Naive B cell (primary cell): Measurements from ENCODE around the gene GPR39. TPM values are rescaled to one million over a fixed set of nuclear protein-coding genes. Genes with fewer than 3 reads are reported as not detected.

ENCODE experiments used
- ATAC-seq, 2 donors: fragments of 150-1000 bp; cut with Tn5 transposase; 2 replicates each; pipeline ENCODE4 v1.10.0; 2021; ENCODE audit warnings: low read depth in 2 of 2, mild to moderate bottlenecking in 2 of 2, moderate library complexity in 2 of 2
- DNase-seq: peaks from one replicate; pipeline ENCODE4 v3.0.0; 2022
- H3K27ac Mint-ChIP-seq, 6 donors: one replicate each; pipeline ENCODE4 v1.8.0; 2020 to 2022; ENCODE audit warnings: mild to moderate bottlenecking in 6 of 6, mixed read lengths in 6 of 6, moderate library complexity in 5 of 6, inconsistent platforms in 2 of 6
- H3K27me3 Mint-ChIP-seq, 3 donors: one replicate each; pipeline ENCODE4 v1.8.0; 2021 to 2022; ENCODE audit warnings: mixed read lengths in 3 of 3, mild to moderate bottlenecking in 1 of 3
- H3K36me3 Mint-ChIP-seq, 2 donors: one replicate each; pipeline ENCODE4 v1.8.0; 2020 to 2022; ENCODE audit warnings: mixed read lengths in 2 of 2, inconsistent platforms in 1 of 2, mild to moderate bottlenecking in 1 of 2
- H3K4me1 Mint-ChIP-seq, 3 donors: one replicate each; pipeline ENCODE4 v1.8.0; 2020 to 2022; ENCODE audit warnings: mixed read lengths in 3 of 3, inconsistent platforms in 1 of 3, mild to moderate bottlenecking in 1 of 3, moderate library complexity in 1 of 3
- H3K4me3 Mint-ChIP-seq, 8 donors: one replicate each; pipeline ENCODE4 v1.8.0; 2020 to 2022; ENCODE audit warnings: mild to moderate bottlenecking in 8 of 8, mixed read lengths in 8 of 8, moderate library complexity in 8 of 8, inconsistent platforms in 2 of 8
- H3K9me3 Mint-ChIP-seq, 7 donors: one replicate each; pipeline ENCODE4 v1.8.0; 2020 to 2022; ENCODE audit warnings: mixed read lengths in 7 of 7, mild to moderate bottlenecking in 5 of 7, inconsistent platforms in 2 of 7, moderate library complexity in 1 of 7
- polyA plus RNA-seq, 6 donors: library from polyadenylated mRNA; unstranded; fragments of 300-500 nt; fragmentation: Illumina TruSeq; gene quantifications; one replicate each; pipeline ENCODE4 v1.2.3, GENCODE V29; 2021; ENCODE audit warnings: low read depth in 6 of 6

Gene GPR39
- polyA plus RNA-seq, 6 donors from 2014 or later = not detected

DNA sequence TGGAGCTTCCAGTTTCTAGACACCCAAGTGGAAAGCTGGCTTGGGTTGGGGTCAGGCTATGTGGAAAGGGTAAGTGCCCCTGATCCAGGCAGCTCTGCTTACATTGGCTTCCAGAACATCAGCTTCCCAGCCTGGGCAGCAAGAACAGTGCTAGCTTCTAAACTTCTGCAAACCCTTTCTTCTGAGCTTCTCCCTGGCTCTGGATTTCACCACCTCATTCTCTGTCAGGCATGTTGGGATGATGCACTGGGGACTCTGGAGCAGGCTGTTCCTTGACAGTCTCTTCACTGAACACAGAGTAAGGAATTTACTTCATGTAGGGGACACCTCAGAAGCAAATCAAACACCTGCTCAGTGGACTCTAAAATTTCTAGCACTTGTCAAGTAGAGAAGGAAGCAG, 180.6 kb downstream of the GPR39 start:
- Mint-ChIP-seq H3K27me3 (peaks cover 0 to 10% (median 0%) of the 10 kb centered on the region in 3 donors), H3K9me3 (peaks cover 4 to 20% (median 7%) of the 10 kb centered on the region in 7 donors), H3K4me3 (no peak overlapping the region), H3K36me3 (peaks cover 0 to 8% of the 10 kb centered on the region in 2 donors), H3K27ac (no peak overlapping the region), H3K4me1 (no peaks in the 10 kb centered on the region)
- DNase-seq = no peak
- ATAC-seq = no peak

DNA sequence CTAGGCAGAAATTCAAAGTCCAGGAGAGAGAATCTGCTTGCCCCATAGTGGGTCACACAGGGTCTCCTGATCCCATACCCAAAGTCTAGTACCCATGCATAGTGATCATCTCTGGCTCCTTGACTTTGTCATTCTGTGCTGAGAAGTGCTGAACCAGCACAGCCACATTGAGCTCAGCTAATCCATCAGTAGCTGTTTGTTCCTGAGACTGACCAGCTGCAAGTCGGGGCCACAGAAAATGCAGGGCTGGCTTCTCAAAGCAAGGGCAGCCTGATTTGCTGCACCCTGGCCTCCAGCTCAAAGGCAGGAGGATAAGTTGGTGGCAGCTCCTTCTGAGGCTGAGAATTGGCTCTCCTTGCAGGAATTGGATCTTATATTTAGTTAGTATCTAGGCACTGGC, 181.2 kb downstream of the GPR39 start:
- Mint-ChIP-seq H3K4me3 (no peak overlapping the region), H3K36me3 (peaks cover 0 to 8% of the 10 kb centered on the region in 2 donors), H3K27me3 (peaks cover 0 to 10% (median 0%) of the 10 kb centered on the region in 3 donors), H3K27ac (no peak overlapping the region), H3K9me3 (peaks cover 3 to 20% (median 7%) of the 10 kb centered on the region in 7 donors), H3K4me1 (no peaks in the 10 kb centered on the region)
- ATAC-seq (no peak), DNase-seq (no peak)

DNA sequence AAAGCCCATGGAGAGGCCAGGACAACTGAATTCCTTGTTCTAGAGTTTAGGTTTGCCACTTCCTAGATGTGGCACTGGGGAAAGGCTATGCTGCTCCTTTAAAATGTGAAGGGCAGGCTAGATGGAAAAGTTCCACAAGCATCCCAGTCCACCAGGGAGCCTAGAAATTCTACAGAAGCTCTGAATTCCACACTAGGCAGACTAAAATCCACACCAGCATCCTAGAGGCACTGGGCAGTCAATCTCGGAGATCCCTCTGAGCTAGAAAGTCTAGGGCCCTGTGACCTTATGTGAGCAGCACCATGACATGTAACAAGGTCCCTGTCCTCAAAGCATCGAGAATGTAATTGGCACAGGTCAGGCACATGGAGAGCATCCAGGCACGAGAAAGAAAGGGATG, 181.9 kb downstream of the GPR39 start:
- Mint-ChIP-seq H3K9me3 (peaks cover 3 to 20% (median 7%) of the 10 kb centered on the region in 7 donors), H3K36me3 (peaks cover 0 to 8% of the 10 kb centered on the region in 2 donors), H3K4me3 (no peak overlapping the region), H3K4me1 (no peaks in the 10 kb centered on the region), H3K27ac (peak overlapping the region in 1 of 6 donors; percentile 58), H3K27me3 (peaks cover 0 to 10% (median 0%) of the 10 kb centered on the region in 3 donors)
- ATAC-seq (no peak), DNase-seq (no peak)

DNA sequence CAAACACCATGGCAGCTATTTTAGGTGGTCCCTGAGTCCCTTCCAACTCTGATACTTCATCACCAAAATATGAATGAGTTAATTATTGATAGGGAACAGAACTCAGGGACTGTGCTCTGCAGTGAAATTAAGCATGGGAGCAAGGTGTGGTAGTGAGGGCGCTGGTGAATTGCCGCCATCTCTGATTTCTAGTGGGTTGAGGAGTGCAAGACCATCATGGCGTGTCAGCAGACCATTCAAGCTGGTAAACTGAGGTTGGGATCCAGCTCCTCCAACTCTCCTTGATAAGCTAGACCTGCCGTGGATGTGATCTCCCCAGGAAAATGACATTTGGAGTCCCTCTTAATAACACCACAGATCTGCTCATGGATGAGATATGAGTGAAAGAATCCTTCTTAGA, 183.0 kb downstream of the GPR39 start:
- H3K27me3 Mint-ChIP-seq = peaks cover 0 to 10% (median 0%) of the 10 kb centered on the region in 3 donors
- ATAC-seq (no peak), DNase-seq (no peak)
- H3K9me3 Mint-ChIP-seq = peaks cover 3 to 20% (median 7%) of the 10 kb centered on the region in 7 donors
- H3K27ac Mint-ChIP-seq = no peak overlapping the region
- H3K36me3 Mint-ChIP-seq = peaks cover 0 to 8% of the 10 kb centered on the region in 2 donors
- no peaks in the 10 kb centered on the region for H3K4me1 Mint-ChIP-seq
- no peak overlapping the region for H3K4me3 Mint-ChIP-seq

DNA sequence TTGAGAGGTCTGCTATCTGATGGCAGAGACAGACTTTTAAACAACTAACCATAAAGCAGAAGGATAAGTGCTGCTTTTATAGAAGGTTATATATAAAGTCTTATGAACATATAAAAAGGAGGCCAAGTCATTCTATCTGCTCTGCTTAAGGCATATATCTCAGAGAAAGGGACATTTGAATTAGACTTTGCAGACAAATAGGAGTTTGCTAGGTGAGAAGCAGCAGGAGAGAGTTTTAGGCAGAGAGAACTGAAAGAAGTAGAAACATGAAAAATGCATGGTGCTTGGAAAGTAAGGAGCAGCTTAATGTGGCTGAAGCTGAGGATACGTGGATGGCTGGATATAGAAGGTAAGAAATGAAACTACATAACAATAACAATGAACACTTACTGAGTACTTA, 188.0 kb downstream of the GPR39 start:
- DNase-seq (no peak), ATAC-seq (no peak)
- peaks cover 0 to 11% (median 3%) of the 10 kb centered on the region in 7 donors for H3K9me3 Mint-ChIP-seq
- H3K36me3 Mint-ChIP-seq = no peaks in the 10 kb centered on the region
- no peak overlapping the region for H3K27ac Mint-ChIP-seq
- no peaks in the 10 kb centered on the region for H3K4me1 Mint-ChIP-seq
- no peak overlapping the region for H3K4me3 Mint-ChIP-seq
- peaks cover 0 to 6% (median 0%) of the 10 kb centered on the region in 3 donors for H3K27me3 Mint-ChIP-seq

DNA sequence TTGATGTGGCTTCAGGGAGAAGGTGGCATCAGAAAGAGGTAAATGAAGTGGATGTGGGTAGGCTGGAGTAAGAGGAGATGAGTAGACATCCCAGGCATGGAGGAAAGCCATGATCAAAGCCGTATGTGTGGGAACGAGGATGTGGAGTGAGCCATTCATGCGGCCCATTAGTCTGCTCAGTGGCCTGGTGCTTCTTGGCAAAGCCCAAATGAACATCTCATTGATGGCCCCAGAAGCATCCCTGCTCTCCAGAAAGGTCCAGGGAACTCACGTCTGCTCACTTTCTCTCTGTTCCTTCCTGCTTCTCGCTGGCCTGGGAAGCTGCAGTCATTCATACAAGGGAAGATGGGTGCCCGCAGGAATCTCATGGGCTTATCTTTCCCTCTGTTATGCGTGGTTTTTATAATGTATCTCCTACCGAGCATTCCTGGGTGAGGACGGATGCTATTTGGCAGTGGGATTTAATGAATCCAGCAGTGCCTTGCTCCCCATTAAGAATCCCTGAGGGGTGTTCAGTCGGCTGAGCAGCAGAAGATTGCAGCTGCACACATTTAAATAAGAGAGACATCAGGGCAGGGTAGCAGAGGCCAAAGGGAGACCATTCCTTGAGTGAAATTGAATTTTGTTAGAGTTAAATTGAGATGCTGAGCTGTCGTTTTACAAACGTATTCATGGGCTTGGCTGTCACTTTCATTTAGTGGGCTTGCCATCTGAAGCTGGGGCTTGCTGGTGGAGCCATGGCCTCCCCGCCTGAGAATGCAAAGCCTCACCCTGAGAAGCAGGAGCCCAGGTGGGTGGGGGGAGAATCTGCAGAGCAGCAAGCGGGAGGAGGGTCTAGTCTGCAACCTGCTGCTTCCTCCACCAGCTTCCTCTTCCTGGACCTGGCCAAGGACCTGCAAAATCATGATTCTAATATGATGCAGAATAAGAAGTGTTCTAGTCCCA, 188.9 kb downstream of the GPR39 start:
- Mint-ChIP-seq H3K27me3 (peaks cover 0 to 4% (median 0%) of the 10 kb centered on the region in 3 donors), H3K27ac (peak overlapping the region in 1 of 6 donors; percentile 1), H3K36me3 (no peaks in the 10 kb centered on the region), H3K4me3 (no peak overlapping the region), H3K4me1 (no peaks in the 10 kb centered on the region), H3K9me3 (peaks cover 0 to 8% (median 3%) of the 10 kb centered on the region in 7 donors)
- ATAC-seq = no peak
- DNase-seq = no peak

DNA sequence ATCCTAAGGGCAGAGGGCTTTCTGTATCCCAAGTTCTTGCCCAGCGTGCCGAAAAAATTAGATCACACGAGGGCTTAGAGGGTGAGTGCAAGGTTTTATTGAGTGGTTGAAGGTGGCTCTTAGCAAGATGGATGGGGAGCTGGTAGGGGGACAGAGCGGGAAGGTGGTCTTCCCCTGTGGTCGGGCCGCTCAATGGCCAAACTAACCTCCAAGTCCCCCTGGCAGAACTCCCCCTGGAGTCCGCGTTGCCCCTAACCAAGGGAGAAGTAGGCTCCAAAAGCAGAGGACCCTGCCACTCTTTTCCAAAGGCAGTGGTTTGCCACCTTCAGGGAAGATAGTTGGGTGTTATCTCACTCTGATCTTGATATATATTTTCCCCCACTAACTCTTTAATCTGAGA, 190.0 kb downstream of the GPR39 start:
- Mint-ChIP-seq H3K27me3 (peaks cover 0 to 4% (median 0%) of the 10 kb centered on the region in 3 donors), H3K36me3 (no peaks in the 10 kb centered on the region), H3K4me3 (no peak overlapping the region), H3K27ac (no peak overlapping the region), H3K9me3 (peaks cover 0 to 8% (median 0%) of the 10 kb centered on the region in 7 donors), H3K4me1 (no peaks in the 10 kb centered on the region)
- ATAC-seq (no peak), DNase-seq (no peak)

DNA sequence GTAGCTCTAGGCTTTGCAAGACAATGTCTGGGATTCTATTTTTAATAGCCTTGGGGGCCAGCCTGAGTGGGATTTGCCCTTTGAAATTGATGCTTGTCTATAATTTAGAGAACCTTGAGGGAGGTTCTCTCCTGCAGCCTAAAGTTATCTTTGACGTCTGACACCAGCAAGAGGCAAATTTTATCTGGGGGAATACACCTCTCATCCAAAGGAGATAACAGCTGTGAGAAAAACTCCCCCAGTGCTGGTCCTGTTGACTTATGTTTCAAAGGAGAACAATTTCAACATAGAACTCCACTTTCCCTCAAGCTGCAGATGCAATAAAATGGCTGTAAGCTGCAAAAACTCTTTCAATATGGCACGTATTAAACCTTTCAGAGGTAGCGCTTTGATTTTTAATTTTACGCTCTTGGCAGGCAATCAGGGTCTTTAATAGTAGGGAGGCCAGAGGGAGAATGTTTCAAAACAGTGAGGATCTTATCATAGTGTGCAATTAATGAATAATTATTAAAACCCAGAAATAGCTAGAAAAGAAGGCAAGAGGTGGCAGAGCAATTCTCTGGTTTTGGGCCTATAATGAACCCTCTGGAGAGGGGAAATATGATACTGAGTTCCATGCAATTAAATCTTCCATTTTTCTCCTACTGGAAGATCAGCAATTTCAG, 191.0 kb downstream of the GPR39 start:
- ATAC-seq (no peak), DNase-seq (no peak)
- H3K4me1 Mint-ChIP-seq = no peaks in the 10 kb centered on the region
- H3K36me3 Mint-ChIP-seq = no peaks in the 10 kb centered on the region
- H3K27me3 Mint-ChIP-seq = peaks cover 0 to 4% (median 0%) of the 10 kb centered on the region in 3 donors
- peaks cover 0 to 8% (median 0%) of the 10 kb centered on the region in 7 donors for H3K9me3 Mint-ChIP-seq
- no peak overlapping the region for H3K4me3 Mint-ChIP-seq
- H3K27ac Mint-ChIP-seq = no peak overlapping the region

DNA sequence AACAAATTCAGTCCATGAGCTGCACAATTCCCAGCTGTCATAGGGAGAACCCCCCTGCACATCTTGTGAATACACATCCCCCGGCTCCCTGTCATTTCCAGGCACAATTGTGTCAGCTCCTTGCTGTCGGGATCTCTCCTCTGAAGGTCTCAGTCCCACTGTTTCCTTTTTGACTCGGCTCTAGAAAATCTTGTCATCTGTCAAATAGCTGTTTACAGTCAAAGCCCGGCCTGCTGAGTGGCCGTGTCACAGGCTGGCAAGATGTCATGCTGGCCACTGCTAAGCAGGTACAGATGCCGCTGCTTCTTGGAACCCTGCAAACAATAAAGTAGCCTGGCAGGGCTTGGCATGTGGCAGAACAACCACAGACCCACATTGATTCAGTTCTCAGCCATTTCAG, 191.7 kb downstream of the GPR39 start:
- ATAC-seq = no peak
- no peaks in the 10 kb centered on the region for H3K4me1 Mint-ChIP-seq

DNA sequence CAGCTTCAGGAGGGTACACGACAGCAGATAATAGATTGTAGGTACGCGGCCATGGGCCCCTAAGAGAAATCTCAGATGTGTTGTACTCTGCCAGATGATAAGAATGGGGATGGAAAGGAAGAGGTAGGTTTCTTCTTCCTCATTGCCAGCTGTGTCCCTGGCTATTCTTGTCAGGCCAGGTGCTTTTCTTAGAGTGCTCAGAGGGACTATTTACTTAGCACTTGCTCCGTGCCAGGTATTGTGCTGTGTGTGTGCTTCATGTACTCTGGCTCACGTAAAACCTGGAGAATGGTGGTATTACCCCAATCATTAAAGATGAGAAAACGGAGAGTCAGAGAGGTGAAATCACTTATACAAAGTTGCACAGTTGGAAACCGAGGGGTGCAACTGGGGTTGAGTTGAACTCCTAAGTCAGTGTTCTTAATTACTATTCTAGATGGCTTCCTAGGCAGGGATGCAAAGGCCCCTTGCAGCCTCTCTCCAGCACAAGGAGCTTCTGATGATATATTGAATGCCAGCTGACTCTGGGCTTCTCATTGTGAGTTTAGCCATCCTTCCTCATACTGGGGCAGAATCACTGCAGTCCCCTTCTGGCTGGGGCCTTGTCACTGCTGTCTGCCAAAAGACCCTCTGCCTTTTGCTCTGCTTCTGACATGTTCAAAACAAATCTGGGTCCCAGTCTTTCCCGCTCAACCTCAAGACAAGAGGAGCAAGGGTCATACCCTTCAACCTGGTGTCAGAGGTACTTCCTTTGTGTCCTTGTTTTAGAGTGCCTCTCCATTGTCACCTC, 192.7 kb downstream of the GPR39 start:
- ATAC-seq (no peak), DNase-seq (no peak)
- H3K36me3 Mint-ChIP-seq = no peaks in the 10 kb centered on the region
- peaks cover 0 to 4% (median 0%) of the 10 kb centered on the region in 3 donors for H3K27me3 Mint-ChIP-seq
- H3K27ac Mint-ChIP-seq = peak overlapping the region in 1 of 6 donors; percentile 41
- peaks cover 0 to 5% (median 0%) of the 10 kb centered on the region in 7 donors for H3K9me3 Mint-ChIP-seq
- H3K4me3 Mint-ChIP-seq = no peak overlapping the region
- no peaks in the 10 kb centered on the region for H3K4me1 Mint-ChIP-seq

More for the DNA sequence above, 191.7 kb downstream of the GPR39 start:
- H3K9me3 Mint-ChIP-seq = peaks cover 0 to 8% (median 0%) of the 10 kb centered on the region in 7 donors
- peaks cover 0 to 4% (median 0%) of the 10 kb centered on the region in 3 donors for H3K27me3 Mint-ChIP-seq
- no peak overlapping the region for H3K4me3 Mint-ChIP-seq
- H3K27ac Mint-ChIP-seq = no peak overlapping the region
- no peaks in the 10 kb centered on the region for H3K36me3 Mint-ChIP-seq
- no peak for DNase-seq

DNA sequence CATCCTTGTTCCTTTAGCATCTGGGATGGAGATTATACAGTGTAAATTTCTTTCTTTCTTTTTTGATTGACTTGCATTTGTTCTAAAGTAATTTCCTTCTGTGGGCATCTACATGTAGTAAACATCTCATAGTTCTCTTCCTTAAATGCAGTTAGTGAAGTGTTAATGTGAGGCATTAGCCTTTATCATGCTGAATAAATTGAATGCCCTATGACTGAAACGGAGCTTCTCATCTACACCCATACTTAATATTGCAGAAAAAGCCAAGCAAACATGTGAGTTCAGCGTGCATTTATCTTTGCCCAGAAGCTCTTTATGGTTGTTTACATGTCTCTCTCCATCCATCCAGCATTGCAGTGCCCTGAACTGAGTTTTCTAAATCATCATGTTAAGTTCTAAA, 195.1 kb downstream of the GPR39 start:
- ATAC-seq = no peak
- Mint-ChIP-seq H3K27ac (no peak overlapping the region), H3K27me3 (peaks cover 0 to 4% (median 0%) of the 10 kb centered on the region in 3 donors), H3K4me1 (no peaks in the 10 kb centered on the region), H3K36me3 (no peaks in the 10 kb centered on the region), H3K4me3 (no peak overlapping the region), H3K9me3 (peaks cover 0 to 4% (median 0%) of the 10 kb centered on the region in 7 donors)
- DNase-seq = no peak

DNA sequence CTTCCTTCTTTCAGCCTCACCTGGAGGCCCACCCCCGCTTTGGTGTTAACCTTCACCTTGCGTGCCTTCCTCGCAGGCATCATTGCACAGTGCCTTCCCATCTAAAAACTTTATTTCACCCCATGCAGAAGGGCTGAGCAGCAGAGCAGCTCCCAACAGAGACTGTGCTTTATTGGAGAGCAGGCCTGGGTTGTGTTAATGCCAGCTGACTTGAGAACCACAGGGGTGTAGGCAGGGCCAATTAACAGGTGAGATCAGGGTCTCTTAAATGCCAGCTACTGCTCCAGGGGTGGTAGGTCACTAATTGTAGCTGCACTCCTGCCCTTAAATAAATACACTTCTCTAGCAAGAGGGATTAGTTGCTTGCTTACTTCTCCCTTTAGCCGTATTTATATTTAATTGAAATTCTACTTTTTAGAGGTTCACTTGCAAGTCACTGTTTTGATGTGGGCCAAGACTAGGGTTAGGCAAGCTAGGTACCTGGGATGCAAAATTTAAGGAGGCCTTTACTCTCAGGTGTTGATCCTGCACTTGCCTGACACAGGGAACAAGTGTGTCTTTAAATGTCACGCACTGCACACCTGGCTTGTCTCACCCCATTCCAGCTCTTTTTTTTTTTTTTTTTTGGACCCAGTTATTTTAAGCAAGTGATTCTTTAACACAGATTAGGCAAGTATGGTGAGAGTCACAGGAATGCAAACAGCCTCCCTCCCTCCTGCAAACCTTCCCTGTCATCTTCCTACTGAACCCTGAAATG, 198.9 kb downstream of the GPR39 start:
- DNase-seq (no peak), ATAC-seq (no peak)
- H3K36me3 Mint-ChIP-seq = no peaks in the 10 kb centered on the region
- no peaks in the 10 kb centered on the region for H3K27me3 Mint-ChIP-seq
- no peak overlapping the region for H3K4me3 Mint-ChIP-seq
- H3K9me3 Mint-ChIP-seq = peaks cover 0 to 6% (median 0%) of the 10 kb centered on the region in 7 donors
- H3K27ac Mint-ChIP-seq = no peak overlapping the region
- no peaks in the 10 kb centered on the region for H3K4me1 Mint-ChIP-seq
